HG03095 (cell line): Measurements from ENCODE around the gene BLVRA.
"Not testable (repeated sequence)": the region's sequence is repeated elsewhere in the genome, so short reads cannot be mapped to it uniquely, and the experiment has no call there.

Source experiments
- ATAC-seq: cut with Tn5 transposase; IDR thresholded peaks from one replicate; pipeline ENCODE4 v1.9.1; 2021; ENCODE audit warnings: moderate library complexity; ENCODE audit not compliant: unreplicated experiment

BLVRA gene

GRCh38 chr7:43768887-43769272 lies 10.4 kb downstream of the BLVRA start:
- no peak for ATAC-seq

DNA sequence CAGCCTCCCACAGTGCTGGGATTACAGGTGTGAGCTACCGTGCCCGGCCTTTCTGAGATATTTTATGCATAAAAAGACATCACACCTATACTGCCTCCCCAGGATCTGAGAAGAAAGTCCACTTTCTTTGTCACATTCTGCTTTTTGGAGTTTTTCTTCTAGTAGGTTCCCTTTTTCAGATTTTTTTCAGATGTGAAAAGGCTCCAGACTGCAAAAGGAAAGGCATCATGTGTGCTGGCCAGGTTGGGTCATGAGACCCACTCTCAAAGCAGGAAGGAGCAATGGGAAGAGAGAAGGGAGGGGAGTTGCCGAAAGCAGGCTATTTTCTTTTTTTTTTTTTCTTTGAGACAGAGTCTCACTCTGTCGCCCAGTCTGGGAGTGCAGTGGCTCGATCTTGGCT lies 10.8 kb downstream of the BLVRA start:
- no peak for ATAC-seq

DNA sequence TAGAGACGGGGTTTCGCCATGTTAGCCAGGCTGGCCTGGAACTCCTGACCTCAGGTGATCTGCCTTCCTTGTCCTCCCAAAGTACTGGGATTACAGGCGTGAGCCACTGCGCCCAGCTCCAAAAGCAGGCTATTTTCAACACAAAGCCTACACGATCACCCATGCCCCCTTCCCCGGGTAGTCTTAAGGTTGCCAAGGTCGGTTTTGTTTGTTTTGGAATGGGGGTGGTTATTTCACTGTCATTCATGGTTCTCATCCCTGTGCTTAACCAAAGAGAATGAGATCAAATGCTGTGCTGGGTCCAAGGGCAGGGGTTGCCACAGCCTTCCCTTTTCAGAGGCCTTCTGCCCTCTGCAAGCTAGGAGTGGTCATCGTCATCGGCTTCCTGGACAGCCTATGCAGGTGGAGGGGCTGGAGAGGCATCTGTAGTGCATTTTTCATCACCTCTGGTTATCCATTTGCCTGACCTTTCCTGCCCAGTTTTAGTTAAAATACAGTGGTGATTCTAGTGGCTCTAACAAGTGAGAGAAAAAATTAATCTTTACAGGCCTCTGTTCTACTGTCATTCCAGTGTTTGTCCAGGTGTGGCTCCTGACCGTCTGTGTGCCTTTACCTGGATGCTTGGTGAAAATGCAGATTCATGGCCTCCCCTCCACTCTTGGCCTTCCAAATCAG lies 11.4 kb downstream of the BLVRA start:
- ATAC-seq, result no peak

GRCh38 chr7:43771128-43771527 lies 12.6 kb downstream of the BLVRA start:
- no peak for ATAC-seq

DNA sequence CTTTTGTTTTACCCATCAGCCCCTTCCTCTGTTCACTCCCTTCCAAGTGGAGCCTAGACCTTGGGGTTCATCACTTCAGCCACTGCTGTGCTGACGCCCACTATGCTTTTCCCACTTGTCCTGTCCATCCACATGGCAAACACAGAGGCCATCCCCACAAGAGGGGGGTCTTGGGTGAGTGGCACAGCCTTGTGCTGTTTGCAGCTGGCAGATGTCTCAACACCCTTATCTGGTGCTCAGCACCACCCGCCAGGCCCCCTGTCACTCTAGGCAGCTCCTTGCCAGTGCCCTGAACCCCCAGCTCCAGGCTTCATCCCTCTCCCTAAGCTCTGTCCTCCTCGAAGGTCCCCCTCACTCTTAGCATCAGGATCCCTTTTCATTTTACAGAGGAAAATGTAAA lies 13.1 kb downstream of the BLVRA start:
- no peak for ATAC-seq

DNA sequence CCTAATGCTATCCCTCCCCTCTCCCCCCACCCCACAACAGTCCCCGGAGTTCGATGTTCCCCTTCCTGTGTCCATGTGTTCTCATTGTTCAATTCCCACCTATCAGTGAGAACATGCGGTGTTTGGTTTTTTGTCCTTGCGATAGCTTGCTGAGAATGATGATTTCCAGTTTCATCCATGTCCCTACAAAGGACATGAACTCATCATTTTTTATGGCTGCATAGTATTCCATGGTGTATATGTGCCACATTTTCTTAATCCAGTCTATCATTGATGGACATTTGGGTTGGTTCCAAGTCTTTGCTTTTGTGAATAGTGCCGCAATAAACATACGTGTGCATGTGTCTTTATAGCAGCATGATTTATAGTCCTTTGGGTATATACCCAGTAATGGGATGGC lies 14.8 kb downstream of the BLVRA start:
- not testable (repeated sequence) for ATAC-seq

GRCh38 chr7:43775255-43775654 lies 16.8 kb downstream of the BLVRA start:
- ATAC-seq, result not testable (repeated sequence)

DNA sequence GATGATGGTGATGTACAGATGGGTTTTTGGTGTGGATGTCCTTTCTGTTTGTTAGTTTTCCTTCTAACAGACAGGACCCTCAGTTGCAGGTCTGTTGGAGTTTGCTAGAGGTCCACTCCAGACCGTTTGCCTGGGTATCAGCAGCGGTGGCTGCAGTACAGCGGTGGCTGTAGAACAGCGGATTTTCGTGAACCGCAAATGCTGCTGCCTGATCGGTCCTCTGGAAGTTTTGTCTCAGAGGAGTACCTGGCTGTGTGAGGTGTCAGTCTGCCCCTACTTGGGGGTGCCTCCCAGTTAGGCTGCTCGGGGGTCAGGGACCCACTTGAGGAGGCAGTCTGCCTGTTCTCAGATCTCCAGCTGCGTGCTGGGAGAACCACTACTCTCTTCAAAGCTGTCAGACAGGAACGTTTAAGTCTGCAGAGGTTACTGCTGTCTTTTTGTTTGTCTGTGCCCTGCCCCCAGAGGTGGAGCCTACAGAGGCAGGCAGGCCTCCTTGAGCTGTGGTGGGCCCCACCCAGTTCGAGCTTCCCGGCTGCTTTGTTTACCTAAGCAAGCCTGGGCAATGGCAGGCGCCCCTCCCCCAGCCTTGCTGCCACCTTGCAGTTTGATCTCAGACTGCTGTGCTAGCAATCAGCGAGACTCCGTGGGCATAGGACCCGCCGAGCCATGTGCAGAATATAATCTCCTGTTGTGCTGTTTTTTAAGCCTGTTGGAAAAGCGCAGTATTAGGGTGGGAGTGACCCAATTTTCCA lies 20.0 kb downstream of the BLVRA start:
- ATAC-seq, result not testable (repeated sequence)

DNA sequence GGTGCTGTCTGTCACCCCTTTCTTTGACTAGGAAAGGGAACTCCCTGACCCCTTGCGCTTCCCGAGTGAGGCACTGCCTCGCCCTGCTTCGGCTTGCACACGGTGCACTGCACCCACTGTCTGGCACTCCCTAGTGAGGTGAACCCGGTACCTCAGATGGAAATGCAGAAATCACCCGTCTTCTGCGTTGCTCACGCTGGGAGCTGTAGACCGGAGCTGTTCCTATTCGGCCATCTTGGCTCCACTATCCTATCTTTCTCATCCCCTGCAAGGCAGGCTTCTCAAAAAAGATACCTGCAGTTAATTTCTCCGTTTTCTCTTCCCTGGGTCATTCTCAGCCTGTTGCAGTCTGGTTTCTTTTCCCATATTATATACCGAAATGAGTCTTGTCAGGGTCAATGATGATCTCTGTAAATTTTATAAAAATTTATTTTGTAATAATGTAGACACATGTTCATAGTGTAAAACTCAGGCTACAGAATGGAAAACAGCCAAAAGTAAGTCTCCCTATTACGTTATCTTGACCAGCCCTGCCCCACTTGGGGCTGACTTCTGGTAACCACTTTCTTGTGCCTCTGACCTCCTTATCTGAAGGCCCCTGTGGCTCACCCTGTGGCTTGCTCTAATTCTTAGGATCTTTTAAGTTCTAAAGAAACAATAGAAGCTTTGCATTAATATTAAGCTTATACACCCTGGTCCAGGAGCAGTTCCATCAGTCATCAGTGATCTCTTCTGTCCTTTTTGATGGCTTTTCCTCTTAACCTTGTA lies 20.7 kb downstream of the BLVRA start:
- ATAC-seq, result no peak

DNA sequence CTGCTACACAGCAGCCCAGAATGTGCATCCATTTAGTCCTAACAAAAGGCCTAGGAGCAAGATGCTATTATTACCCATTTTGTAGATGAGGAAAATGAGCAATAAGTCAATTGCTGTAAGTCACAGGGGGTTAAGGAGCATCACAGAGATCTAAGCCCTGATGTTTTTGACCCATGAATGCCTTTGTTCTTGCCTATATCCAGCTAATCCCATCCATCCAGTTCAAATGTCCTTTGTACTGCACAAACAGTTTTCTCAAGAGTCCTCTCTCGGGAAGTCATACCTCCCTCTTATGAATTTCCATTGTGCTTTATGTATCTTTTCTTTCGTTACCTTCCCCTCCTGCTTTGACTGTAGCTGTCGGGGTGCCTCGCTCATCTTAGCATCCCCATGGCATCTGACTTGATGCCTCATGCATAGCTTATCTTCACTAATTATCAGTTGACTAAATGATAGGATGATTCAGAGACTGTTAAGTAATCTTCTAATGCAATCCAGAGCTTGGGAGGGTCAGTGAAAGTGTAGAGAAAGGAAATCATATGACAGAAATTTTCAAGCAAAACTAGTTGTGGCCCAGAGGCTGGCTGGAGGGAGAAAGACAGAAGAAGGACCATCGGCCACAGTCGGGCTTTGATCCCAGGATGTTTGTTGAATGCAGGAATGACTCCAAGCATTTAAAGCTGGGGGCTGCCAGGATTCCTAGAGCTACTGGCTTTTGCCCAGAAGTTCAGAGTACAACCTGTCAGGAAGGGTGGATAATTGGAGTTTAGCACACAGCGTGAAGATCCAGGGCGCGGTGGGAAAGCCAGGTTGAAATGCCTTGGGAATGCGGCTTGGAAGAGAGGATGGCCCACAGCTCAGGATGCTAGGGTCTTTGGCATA lies 23.5 kb downstream of the BLVRA start:
- no peak for ATAC-seq

DNA sequence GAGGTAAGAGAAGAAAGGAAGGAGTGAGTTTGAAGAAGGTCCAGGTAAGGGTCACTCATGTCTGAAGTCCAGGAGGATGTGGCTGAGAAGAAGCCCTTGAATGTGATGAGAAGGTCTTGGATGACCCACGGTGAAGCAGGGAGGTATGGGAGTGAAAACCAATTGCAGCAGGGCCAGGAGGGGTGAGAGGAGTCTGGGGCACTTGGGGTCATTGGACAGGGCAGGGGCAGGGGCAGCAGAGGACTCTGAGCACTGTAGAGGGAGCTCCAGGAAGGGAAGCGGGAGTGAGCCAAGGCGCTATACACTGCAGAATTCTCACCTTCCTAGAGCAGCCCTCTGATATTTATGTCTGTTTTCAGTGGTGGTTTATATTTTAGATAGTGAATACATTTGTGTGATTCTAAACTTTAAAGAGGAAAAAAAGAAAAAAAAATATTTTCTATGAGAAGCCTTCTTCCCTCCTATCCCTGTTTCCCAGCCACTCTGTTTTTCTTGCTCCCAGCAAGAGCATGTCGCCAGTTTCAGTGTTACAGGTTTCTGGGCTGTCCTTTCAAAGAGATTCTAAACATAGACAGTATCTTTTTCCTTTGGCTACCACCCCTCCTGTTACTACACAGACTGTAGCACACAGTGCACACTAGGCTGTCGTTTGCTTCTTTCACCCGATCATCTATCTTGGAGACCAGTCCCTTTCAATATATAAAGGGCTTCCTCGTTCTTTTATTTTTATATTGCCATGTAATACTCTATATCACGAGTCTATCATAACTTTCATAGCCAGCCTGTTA lies 24.5 kb downstream of the BLVRA start:
- no peak for ATAC-seq

DNA sequence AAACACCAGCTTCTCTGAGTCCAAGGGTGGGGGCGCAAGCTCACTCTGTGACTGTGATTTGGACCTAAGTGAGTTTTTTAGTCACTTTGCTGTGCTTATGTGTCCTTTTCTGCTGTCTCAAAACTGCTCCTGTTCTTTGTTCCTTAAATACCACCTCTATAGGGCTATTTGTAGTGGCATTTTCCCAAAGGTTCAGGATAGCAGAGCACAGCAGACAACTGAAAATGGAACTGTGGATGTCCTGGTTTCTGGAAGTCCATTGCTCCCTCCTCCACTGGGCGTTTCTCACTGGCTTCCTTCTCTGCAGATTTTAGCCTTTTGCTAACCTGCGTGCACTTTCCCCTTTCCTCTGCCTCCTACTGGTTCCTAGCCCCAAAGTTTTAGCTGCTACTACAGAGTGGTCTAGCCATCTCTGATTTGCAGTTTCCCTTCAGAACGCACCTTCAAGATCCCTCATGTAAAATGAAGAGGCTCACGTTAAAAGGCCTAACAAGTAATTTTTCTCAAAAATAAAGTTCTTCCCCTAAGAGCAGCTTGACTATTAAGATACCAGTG lies 25.6 kb downstream of the BLVRA start:
- ATAC-seq, result peak; percentile 18

- peak; percentile 85 for ATAC-seq
Observed at GRCh38 chr7:43784585-43785087, 26.2 kb downstream of the BLVRA start.

GRCh38 chr7:43785420-43785819 lies 26.9 kb downstream of the BLVRA start:
- no peak for ATAC-seq

DNA sequence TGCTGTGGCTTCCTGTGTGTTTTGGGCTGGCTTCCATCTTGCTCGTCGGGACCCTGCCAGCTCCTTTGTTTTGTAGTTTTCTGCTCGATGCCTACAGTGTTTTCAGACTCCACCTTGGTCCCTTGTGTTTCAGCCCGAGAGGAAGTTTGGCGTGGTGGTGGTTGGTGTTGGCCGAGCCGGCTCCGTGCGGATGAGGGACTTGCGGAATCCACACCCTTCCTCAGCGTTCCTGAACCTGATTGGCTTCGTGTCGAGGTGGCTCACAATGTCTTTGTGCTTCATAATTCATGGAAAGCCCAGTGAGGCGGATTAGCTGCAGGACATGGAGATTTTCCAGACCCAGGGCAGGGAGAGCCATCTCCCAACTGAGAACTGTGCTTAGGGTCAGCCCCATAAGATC lies 29.3 kb downstream of the BLVRA start:
- ATAC-seq, result no peak

DNA sequence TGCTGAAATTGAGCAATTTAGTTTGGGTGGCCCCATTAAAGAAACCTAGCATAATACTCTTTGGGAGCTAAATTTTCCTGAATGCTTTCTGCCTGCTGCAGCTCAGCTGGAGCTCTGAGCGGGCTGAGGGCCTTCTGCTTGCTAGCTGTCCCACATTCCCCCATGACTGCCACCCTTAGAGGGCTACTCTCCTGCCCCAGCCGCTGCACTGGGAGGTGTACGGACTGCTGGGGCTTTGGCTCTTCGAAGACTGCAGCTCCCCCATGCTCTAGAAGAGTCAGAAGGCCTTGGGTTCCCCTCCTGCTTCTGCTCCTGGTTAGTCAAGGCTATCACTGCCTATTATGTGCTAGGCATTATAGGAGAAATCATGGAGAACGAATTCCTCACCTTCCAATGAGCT lies 31.5 kb downstream of the BLVRA start:
- no peak for ATAC-seq

- ATAC-seq, result no peak
Observed at GRCh38 chr7:43790834-43791233, 32.4 kb downstream of the BLVRA start.

GRCh38 chr7:43791665-43792064 lies 33.2 kb downstream of the BLVRA start:
- no peak for ATAC-seq

DNA sequence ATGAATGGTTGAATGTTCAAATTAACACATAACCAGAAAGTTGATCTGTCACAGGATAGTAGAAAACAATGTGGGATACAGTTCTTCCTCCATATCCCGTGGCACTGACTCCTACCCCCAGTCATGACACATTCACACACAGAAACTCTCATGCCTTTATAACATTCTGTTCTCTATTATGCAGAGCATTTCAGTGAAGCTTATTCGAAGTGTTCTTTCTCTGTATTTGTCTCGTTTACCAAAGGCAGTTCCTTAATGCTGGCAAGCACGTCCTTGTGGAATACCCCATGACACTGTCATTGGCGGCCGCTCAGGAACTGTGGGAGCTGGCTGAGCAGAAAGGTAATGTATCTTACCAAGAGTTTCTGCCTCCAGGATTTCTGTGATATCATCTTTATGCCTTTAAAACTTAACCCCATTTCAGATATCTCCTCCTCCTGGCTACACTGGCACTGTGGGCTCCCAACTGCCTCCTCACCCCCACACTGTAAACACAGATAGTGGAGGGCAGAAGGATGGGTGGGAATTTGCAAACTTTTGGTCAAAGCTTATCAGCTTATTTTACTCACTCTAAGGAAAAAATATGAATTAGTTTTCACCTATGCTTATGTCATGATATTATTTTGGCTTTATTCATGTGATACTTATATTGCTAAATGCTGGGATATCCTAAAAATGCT lies 34.1 kb downstream of the BLVRA start:
- ATAC-seq, result no peak
